ENCODE results near the gene CCT6A.
A peak's percentile ranks its signal among the peaks of the same experiment; 100 is the strongest.
"Not testable (repeated sequence)": the region's sequence is repeated elsewhere in the genome, so short reads cannot be mapped to it uniquely, and the experiment has no call there.

The CCT6A gene

GRCh38 chr7:56048763-56049162 is 2.8 kb upstream of the CCT6A start:
- H3K4me3 ChIP-seq (ENCODE audit: low read length in 2 of 2); H3K9ac ChIP-seq (ENCODE audit: low read depth in 1 of 2, low read length in 2 of 2); H3K9me3 ChIP-seq (ENCODE audit: control insufficient read depth in 2 of 2, low read length in 2 of 2); H3K27ac ChIP-seq (ENCODE audit: low read depth in 2 of 2, low read length in 2 of 2); H3K27me3 ChIP-seq (ENCODE audit: control insufficient read depth in 2 of 2, insufficient read depth in 2 of 2, low read length in 2 of 2); H3K36me3 ChIP-seq (ENCODE audit: control insufficient read depth in 2 of 2, insufficient read depth in 2 of 2, low read length in 2 of 2): not testable (repeated sequence)
- H3K4me1 ChIP-seq (ENCODE audit: control insufficient read depth in 2 of 2, insufficient read depth in 2 of 2, low read length in 2 of 2): peaks cover 13 to 15% of the 10 kb centered on the region in 2 donors

DNA sequence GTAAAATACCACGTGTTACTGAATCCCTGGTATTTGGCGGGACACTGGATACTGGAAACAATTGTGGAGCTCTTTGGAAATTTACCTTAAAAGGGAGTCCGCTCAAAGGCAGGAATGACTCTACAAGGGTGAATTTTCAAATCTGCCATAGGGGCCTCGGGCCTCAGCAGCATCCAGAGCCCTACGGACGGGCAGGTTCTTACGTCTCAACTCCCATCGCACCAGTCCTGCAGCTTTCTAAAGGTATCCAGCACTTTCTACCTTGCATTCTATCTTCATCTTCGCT is 569 bp upstream of the CCT6A start:
- Histone ChIP-seq H3K9me3 (ENCODE audit: control insufficient read depth in 2 of 2, low read length in 2 of 2) (no peaks in the 10 kb centered on the region), H3K27me3 (ENCODE audit: control insufficient read depth in 2 of 2, insufficient read depth in 2 of 2, low read length in 2 of 2) (no peaks in the 10 kb centered on the region), H3K27ac (ENCODE audit: low read depth in 2 of 2, low read length in 2 of 2) (peak overlapping the region; percentile 94 to 95), H3K9ac (ENCODE audit: low read depth in 1 of 2, low read length in 2 of 2) (peak overlapping the region; percentile 95 to 99), H3K4me1 (ENCODE audit: control insufficient read depth in 2 of 2, insufficient read depth in 2 of 2, low read length in 2 of 2) (peaks cover 13 to 15% of the 10 kb centered on the region in 2 donors), H3K4me3 (ENCODE audit: low read length in 2 of 2) (peak overlapping the region; percentile 97 to 98), H3K36me3 (ENCODE audit: control insufficient read depth in 2 of 2, insufficient read depth in 2 of 2, low read length in 2 of 2) (peaks cover 16 to 19% of the 10 kb centered on the region in 2 donors)

DNA sequence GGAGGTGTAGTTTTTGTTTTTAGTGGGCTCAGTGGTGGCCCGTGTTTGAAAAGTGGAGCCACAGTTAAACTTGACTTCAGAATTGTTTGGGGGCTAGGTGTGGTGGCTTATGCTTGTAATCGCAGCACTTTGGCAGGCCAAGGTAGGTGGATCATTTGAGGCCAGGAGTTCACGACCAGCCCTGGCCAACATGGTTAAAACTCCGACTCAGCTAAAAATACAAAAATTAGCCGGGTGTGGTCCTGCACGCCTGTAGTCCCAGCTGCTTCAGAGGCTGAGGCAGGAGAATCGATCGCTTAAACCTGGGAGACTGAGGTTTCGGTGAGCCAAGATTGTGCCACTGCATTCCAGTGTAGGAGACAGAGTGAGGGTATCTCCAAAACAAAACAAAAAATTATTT is 1.8 kb downstream of the CCT6A start:
- Histone ChIP-seq H3K4me1 (ENCODE audit: control insufficient read depth in 2 of 2, insufficient read depth in 2 of 2, low read length in 2 of 2) (peaks cover 12 to 13% of the 10 kb centered on the region in 2 donors), H3K9ac (ENCODE audit: low read depth in 1 of 2, low read length in 2 of 2) (no peak overlapping the region), H3K36me3 (ENCODE audit: control insufficient read depth in 2 of 2, insufficient read depth in 2 of 2, low read length in 2 of 2) (peaks cover 28 to 40% of the 10 kb centered on the region in 2 donors), H3K27ac (ENCODE audit: low read depth in 2 of 2, low read length in 2 of 2) (no peak overlapping the region), H3K4me3 (ENCODE audit: low read length in 2 of 2) (no peak overlapping the region), H3K9me3 (ENCODE audit: control insufficient read depth in 2 of 2, low read length in 2 of 2) (no peaks in the 10 kb centered on the region), H3K27me3 (ENCODE audit: control insufficient read depth in 2 of 2, insufficient read depth in 2 of 2, low read length in 2 of 2) (no peaks in the 10 kb centered on the region)

- peaks cover 31 to 45% of the 10 kb centered on the region in 2 donors for H3K36me3 ChIP-seq (ENCODE audit: control insufficient read depth in 2 of 2, insufficient read depth in 2 of 2, low read length in 2 of 2)
- no peaks in the 10 kb centered on the region for H3K9me3 ChIP-seq (ENCODE audit: control insufficient read depth in 2 of 2, low read length in 2 of 2)
- H3K27me3 ChIP-seq (ENCODE audit: control insufficient read depth in 2 of 2, insufficient read depth in 2 of 2, low read length in 2 of 2): no peaks in the 10 kb centered on the region
- H3K4me3 ChIP-seq (ENCODE audit: low read length in 2 of 2): no peak overlapping the region
- H3K9ac ChIP-seq (ENCODE audit: low read depth in 1 of 2, low read length in 2 of 2): no peak overlapping the region
- H3K27ac ChIP-seq (ENCODE audit: low read depth in 2 of 2, low read length in 2 of 2): no peak overlapping the region
- peaks cover 9 to 13% of the 10 kb centered on the region in 2 donors for H3K4me1 ChIP-seq (ENCODE audit: control insufficient read depth in 2 of 2, insufficient read depth in 2 of 2, low read length in 2 of 2)
Observed at GRCh38 chr7:56053993-56054392, 2.4 kb downstream of the CCT6A start.

- no peaks in the 10 kb centered on the region for H3K9me3 ChIP-seq (ENCODE audit: control insufficient read depth in 2 of 2, low read length in 2 of 2)
- H3K36me3 ChIP-seq (ENCODE audit: control insufficient read depth in 2 of 2, insufficient read depth in 2 of 2, low read length in 2 of 2): peaks cover 31 to 50% of the 10 kb centered on the region in 2 donors
- no peak overlapping the region for H3K27ac ChIP-seq (ENCODE audit: low read depth in 2 of 2, low read length in 2 of 2)
- no peak overlapping the region for H3K9ac ChIP-seq (ENCODE audit: low read depth in 1 of 2, low read length in 2 of 2)
- no peaks in the 10 kb centered on the region for H3K27me3 ChIP-seq (ENCODE audit: control insufficient read depth in 2 of 2, insufficient read depth in 2 of 2, low read length in 2 of 2)
- peaks cover 4 to 11% of the 10 kb centered on the region in 2 donors for H3K4me1 ChIP-seq (ENCODE audit: control insufficient read depth in 2 of 2, insufficient read depth in 2 of 2, low read length in 2 of 2)
- H3K4me3 ChIP-seq (ENCODE audit: low read length in 2 of 2): no peak overlapping the region
Observed at GRCh38 chr7:56062382-56062781, 10.8 kb downstream of the CCT6A start.

DNA sequence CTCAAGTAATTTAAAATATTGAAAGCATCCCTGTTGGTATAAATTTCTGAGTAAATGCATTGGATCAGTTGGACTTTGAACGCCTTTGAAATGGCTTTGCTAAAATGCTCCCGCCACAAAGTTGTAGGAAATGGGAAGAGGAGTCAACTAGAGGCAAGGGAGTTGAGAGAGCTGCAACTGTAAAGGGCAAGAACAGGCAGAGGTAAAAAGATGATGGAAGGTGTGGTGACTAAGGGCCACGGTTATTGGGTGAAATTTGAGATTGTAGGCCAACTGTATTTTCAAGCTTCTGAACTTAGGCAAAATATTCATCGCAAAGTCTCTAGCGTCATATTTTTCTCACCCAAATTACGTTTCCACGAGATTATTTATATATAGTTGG is 11.9 kb downstream of the CCT6A start:
- Histone ChIP-seq H3K27ac (ENCODE audit: low read depth in 2 of 2, low read length in 2 of 2) (peak overlapping the region; percentile 86 to 94), H3K36me3 (ENCODE audit: control insufficient read depth in 2 of 2, insufficient read depth in 2 of 2, low read length in 2 of 2) (peaks cover 24 to 42% of the 10 kb centered on the region in 2 donors), H3K27me3 (ENCODE audit: control insufficient read depth in 2 of 2, insufficient read depth in 2 of 2, low read length in 2 of 2) (no peaks in the 10 kb centered on the region), H3K4me1 (ENCODE audit: control insufficient read depth in 2 of 2, insufficient read depth in 2 of 2, low read length in 2 of 2) (peaks cover 4 to 11% of the 10 kb centered on the region in 2 donors), H3K4me3 (ENCODE audit: low read length in 2 of 2) (peak overlapping the region; percentile 89 to 99), H3K9me3 (ENCODE audit: control insufficient read depth in 2 of 2, low read length in 2 of 2) (no peaks in the 10 kb centered on the region), H3K9ac (ENCODE audit: low read depth in 1 of 2, low read length in 2 of 2) (peak overlapping the region; percentile 85 to 90)

DNA sequence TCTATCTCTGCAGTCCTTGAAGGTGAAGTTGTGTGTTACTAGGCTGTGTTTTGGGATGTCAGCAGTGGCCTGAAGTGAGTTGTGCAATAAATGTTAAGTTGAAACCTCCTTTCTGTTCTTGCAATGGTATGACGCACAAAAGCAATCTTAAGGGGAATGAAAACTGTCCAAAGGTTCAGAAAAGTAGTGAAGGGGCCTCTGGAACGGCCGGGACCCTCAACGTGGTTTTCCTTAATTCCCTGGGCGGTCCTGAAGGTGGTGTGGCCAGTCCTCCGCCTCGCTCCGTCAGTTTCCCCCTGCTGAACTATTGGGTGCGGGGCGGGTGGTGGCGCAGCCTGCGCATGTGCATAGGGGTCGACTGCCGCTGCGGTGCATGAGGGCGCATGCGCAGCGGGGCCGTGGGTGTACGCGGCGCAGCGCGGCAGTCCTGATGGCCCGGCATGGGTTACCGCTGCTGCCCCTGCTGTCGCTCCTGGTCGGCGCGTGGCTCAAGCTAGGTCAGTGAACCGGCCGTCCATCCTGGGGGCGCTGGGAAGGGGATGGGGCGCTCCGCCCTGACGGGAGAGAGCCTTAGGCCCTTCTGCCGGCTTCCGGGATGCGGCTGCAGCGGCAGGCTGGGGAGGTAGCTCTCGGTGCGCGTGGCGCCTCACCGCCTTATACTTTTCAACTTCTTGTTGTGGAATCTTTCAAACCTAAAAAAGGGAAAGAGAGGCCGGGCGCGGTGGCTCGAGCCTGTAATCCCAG is 12.5 kb downstream of the CCT6A start, which contains the start of gene SUMF2:
Gene SUMF2, plus strand, starts transcription at position 405 of the 744 bp plus-strand sequence. Its CDS starts 26 bp downstream, at position 431.
- peaks cover 25 to 41% of the 10 kb centered on the region in 2 donors for H3K36me3 ChIP-seq (ENCODE audit: control insufficient read depth in 2 of 2, insufficient read depth in 2 of 2, low read length in 2 of 2)

GRCh38 chr7:56066376-56066775 is 14.8 kb downstream of the CCT6A start:
- H3K9ac ChIP-seq (ENCODE audit: low read depth in 1 of 2, low read length in 2 of 2); H3K9me3 ChIP-seq (ENCODE audit: control insufficient read depth in 2 of 2, low read length in 2 of 2); H3K27ac ChIP-seq (ENCODE audit: low read depth in 2 of 2, low read length in 2 of 2); H3K27me3 ChIP-seq (ENCODE audit: control insufficient read depth in 2 of 2, insufficient read depth in 2 of 2, low read length in 2 of 2); H3K4me3 ChIP-seq (ENCODE audit: low read length in 2 of 2): not testable (repeated sequence)
- H3K4me1 ChIP-seq (ENCODE audit: control insufficient read depth in 2 of 2, insufficient read depth in 2 of 2, low read length in 2 of 2): peaks cover 4 to 11% of the 10 kb centered on the region in 2 donors
- peaks cover 16 to 32% of the 10 kb centered on the region in 2 donors for H3K36me3 ChIP-seq (ENCODE audit: control insufficient read depth in 2 of 2, insufficient read depth in 2 of 2, low read length in 2 of 2)

More for the DNA sequence above, 12.5 kb downstream of the CCT6A start, which contains the start of gene SUMF2:
- Histone ChIP-seq H3K4me1 (ENCODE audit: control insufficient read depth in 2 of 2, insufficient read depth in 2 of 2, low read length in 2 of 2) (peaks cover 4 to 11% of the 10 kb centered on the region in 2 donors), H3K9ac (ENCODE audit: low read depth in 1 of 2, low read length in 2 of 2) (peak within 1 kb of the TSS; percentile 85 to 90), H3K9me3 (ENCODE audit: control insufficient read depth in 2 of 2, low read length in 2 of 2) (no peaks in the 10 kb centered on the region), H3K27me3 (ENCODE audit: control insufficient read depth in 2 of 2, insufficient read depth in 2 of 2, low read length in 2 of 2) (no peaks in the 10 kb centered on the region), H3K27ac (ENCODE audit: low read depth in 2 of 2, low read length in 2 of 2) (peak within 1 kb of the TSS; percentile 86 to 94), H3K4me3 (ENCODE audit: low read length in 2 of 2) (peak within 1 kb of the TSS; percentile 89 to 99)

DNA sequence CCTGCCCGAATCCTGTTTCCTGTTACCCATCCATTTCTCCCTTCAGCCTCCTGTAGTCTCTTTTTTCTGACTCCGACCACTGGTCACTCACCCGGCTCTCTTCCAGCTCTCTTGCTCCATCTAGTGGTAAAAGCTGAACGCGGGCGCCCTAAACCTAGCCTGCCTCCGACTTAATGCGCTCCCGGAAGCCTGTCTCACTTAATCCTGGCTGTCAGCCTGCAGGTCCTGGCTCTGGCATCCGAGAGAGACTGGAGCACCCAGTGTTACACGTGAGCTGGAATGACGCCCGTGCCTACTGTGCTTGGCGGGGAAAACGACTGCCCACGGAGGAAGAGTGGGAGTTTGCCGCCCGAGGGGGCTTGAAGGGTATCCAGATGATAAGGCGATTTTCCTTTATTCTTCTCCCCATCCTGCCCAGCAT is 22.8 kb downstream of the CCT6A start:
- Histone ChIP-seq H3K27me3 (ENCODE audit: control insufficient read depth in 2 of 2, insufficient read depth in 2 of 2, low read length in 2 of 2) (no peaks in the 10 kb centered on the region), H3K36me3 (ENCODE audit: control insufficient read depth in 2 of 2, insufficient read depth in 2 of 2, low read length in 2 of 2) (peaks cover 16% of the 10 kb centered on the region in 2 donors), H3K4me1 (ENCODE audit: control insufficient read depth in 2 of 2, insufficient read depth in 2 of 2, low read length in 2 of 2) (peaks cover 0 to under 1% of the 10 kb centered on the region in 2 donors), H3K9ac (ENCODE audit: low read depth in 1 of 2, low read length in 2 of 2) (no peak overlapping the region), H3K9me3 (ENCODE audit: control insufficient read depth in 2 of 2, low read length in 2 of 2) (no peaks in the 10 kb centered on the region), H3K4me3 (ENCODE audit: low read length in 2 of 2) (no peak overlapping the region), H3K27ac (ENCODE audit: low read depth in 2 of 2, low read length in 2 of 2) (no peak overlapping the region)

- Histone ChIP-seq H3K27ac (ENCODE audit: low read depth in 2 of 2, low read length in 2 of 2) (no peak overlapping the region), H3K4me3 (ENCODE audit: low read length in 2 of 2) (no peak overlapping the region), H3K4me1 (ENCODE audit: control insufficient read depth in 2 of 2, insufficient read depth in 2 of 2, low read length in 2 of 2) (peaks cover 0 to 6% of the 10 kb centered on the region in 2 donors), H3K27me3 (ENCODE audit: control insufficient read depth in 2 of 2, insufficient read depth in 2 of 2, low read length in 2 of 2) (no peaks in the 10 kb centered on the region), H3K36me3 (ENCODE audit: control insufficient read depth in 2 of 2, insufficient read depth in 2 of 2, low read length in 2 of 2) (peaks cover 9 to 11% of the 10 kb centered on the region in 2 donors), H3K9ac (ENCODE audit: low read depth in 1 of 2, low read length in 2 of 2) (no peak overlapping the region), H3K9me3 (ENCODE audit: control insufficient read depth in 2 of 2, low read length in 2 of 2) (no peaks in the 10 kb centered on the region)
Observed at GRCh38 chr7:56077681-56078080, 26.1 kb downstream of the CCT6A start.

Data from mucosa of rectum (tissue), 2 donors.